H1 (cell line): ENCODE results near the gene ABI3BP. TPM values are rescaled to one million over a fixed set of nuclear protein-coding genes. Genes with fewer than 3 reads are reported as not detected.

Experiments
- CTCF ChIA-PET: fragments of 300-600 bp; sonication (Branson Sonifier 250); formaldehyde crosslinking; loops from one replicate; lab custom pipeline; 2021; ENCODE audit not compliant: partially characterized antibody; lab: Charles Lee
- POLR2A ChIA-PET: fragments of 300-600 bp; sonication (Branson Sonifier 250); formaldehyde crosslinking; loops from one replicate; lab custom pipeline; 2021; ENCODE audit warnings: inconsistent platforms; ENCODE audit not compliant: partially characterized antibody; lab: Charles Lee
- DNase-seq, 2 experiments: peaks; one replicate each; pipeline versions ENCODE4 v3.0.0 to v3.0.0-alpha.2; 2010 to 2022; ENCODE audit warnings: low spot score in 2 of 2, low read depth in 1 of 2, mixed read lengths in 1 of 2
- FAIRE-seq: peaks from 2 replicates; lab custom pipeline; 2011; peaks lifted over from hg19 to GRCh38; lab: Jason Lieb, UNC
- H2AFZ ChIP-seq: 2 replicates; pipeline ENCODE4 v1.8.1; 2012; ENCODE audit warnings: low read length, inconsistent platforms
- H2AK5ac ChIP-seq: 2 replicates; pipeline ENCODE4 v1.6.1; 2013; ENCODE audit warnings: low read depth, low read length
- H2BK120ac ChIP-seq: replicated peaks from 2 replicates; pipeline ENCODE3; 2013; ENCODE audit warnings: low read depth, low read length, inconsistent platforms
- H2BK12ac ChIP-seq: 2 replicates; pipeline ENCODE4 v1.6.1; 2013; ENCODE audit warnings: low read depth, low read length
- H2BK15ac ChIP-seq: 2 replicates; pipeline ENCODE4 v1.6.1; 2013; ENCODE audit warnings: low read length
- H2BK20ac ChIP-seq: 2 replicates; pipeline ENCODE4 v1.6.1; 2013; ENCODE audit warnings: low read length
- H2BK5ac ChIP-seq: 2 replicates; pipeline ENCODE4 v1.6.1; 2013; ENCODE audit warnings: low read depth, low read length
- H3K14ac ChIP-seq: 2 replicates; pipeline ENCODE4 v1.6.1; 2013; ENCODE audit warnings: inconsistent platforms; ENCODE audit not compliant: insufficient read length
- H3K18ac ChIP-seq: 2 replicates; pipeline ENCODE4 v1.6.1; 2013; ENCODE audit warnings: low read length; ENCODE audit errors: extremely low read depth
- H3K23ac ChIP-seq: 2 replicates; pipeline ENCODE4 v1.6.1; 2013; ENCODE audit warnings: inconsistent platforms; ENCODE audit not compliant: insufficient read length
- H3K23me2 ChIP-seq: 2 replicates; pipeline ENCODE4 v1.6.1; 2013; ENCODE audit warnings: low read depth, low read length
- H3K27ac ChIP-seq: 2 replicates; pipeline ENCODE4 v1.6.1; 2011; ENCODE audit warnings: low read depth, low read length, inconsistent platforms
- H3K27me3 ChIP-seq, 4 experiments: replicated peaks in 1 of 4; 1 replicate in 1 of 4; 2 replicates in 3 of 4; pipeline versions ENCODE4 v1.6.1 to v1.8.1; 2011 to 2013; ENCODE audit warnings: low read length in 3 of 4, mild to moderate bottlenecking in 3 of 4, inconsistent platforms in 2 of 4, mixed read lengths in 2 of 4, moderate library complexity in 1 of 4; ENCODE audit not compliant: control insufficient read depth in 3 of 4, insufficient read depth in 3 of 4; ENCODE audit errors: extremely low read depth in 1 of 4
- H3K36me3 ChIP-seq, 4 experiments: 2 replicates each; pipeline versions ENCODE4 v1.6.1 to v1.8.1; 2011 to 2013; ENCODE audit warnings: mild to moderate bottlenecking in 4 of 4, low read length in 3 of 4, moderate library complexity in 2 of 4, control low read depth in 1 of 4, inconsistent platforms in 1 of 4; ENCODE audit not compliant: insufficient read depth in 4 of 4, control insufficient read depth in 2 of 4
- H3K4ac ChIP-seq: replicated peaks from 2 replicates; pipeline ENCODE3; 2013; ENCODE audit warnings: low read length, low read depth, mixed read lengths, inconsistent platforms; ENCODE audit not compliant: insufficient read length
- H3K4me1 ChIP-seq, 4 experiments: replicated peaks in 1 of 4; 1 replicate in 1 of 4; 2 replicates in 3 of 4; pipeline versions ENCODE4 v1.6.1 to v1.8.1; 2011 to 2013; ENCODE audit warnings: low read length in 3 of 4, inconsistent platforms in 2 of 4, mixed read lengths in 1 of 4; ENCODE audit not compliant: insufficient read depth in 4 of 4, control insufficient read depth in 3 of 4
- H3K4me2 ChIP-seq, 2 experiments: 2 replicates each; pipeline versions ENCODE4 v1.6.1 to v1.8.1; 2011 to 2013; ENCODE audit warnings: low read depth in 2 of 2, low read length in 2 of 2, control low read depth in 1 of 2, inconsistent platforms in 1 of 2, mild to moderate bottlenecking in 1 of 2; ENCODE audit not compliant: insufficient read depth in 1 of 2
- H3K4me3 ChIP-seq, 4 experiments: fragments of 200-600, 300-600 bp in 1 of 4; sonication (generic), shearing (Covaris generic), sonication (Bioruptor Twin) in 1 of 4; 2 replicates each; pipeline versions ENCODE4 v1.5.1 to v1.8.1; 2011 to 2016; ENCODE audit warnings: low read length in 4 of 4, low read depth in 3 of 4, control low read depth in 2 of 4, inconsistent platforms in 2 of 4, mild to moderate bottlenecking in 2 of 4, mixed read lengths in 1 of 4, moderate library complexity in 1 of 4; ENCODE audit not compliant: insufficient read depth in 2 of 4; ENCODE audit errors: extremely low read depth in 1 of 4
- H3K56ac ChIP-seq: replicated peaks from 2 replicates; pipeline ENCODE3; 2013; ENCODE audit warnings: low read depth, mild to moderate bottlenecking, mixed read lengths, low read length, inconsistent platforms; ENCODE audit not compliant: insufficient read length
- H3K79me1 ChIP-seq: 2 replicates; pipeline ENCODE4 v1.6.1; 2013; ENCODE audit warnings: low read depth, low read length, control low read depth
- H3K79me2 ChIP-seq, 2 experiments: 2 replicates each; pipeline versions ENCODE4 v1.6.1 to v1.8.1; 2012 to 2013; ENCODE audit warnings: low read length in 2 of 2, mild to moderate bottlenecking in 2 of 2, inconsistent platforms in 1 of 2; ENCODE audit not compliant: insufficient read depth in 2 of 2, control insufficient read depth in 1 of 2
- H3K9ac ChIP-seq, 4 experiments: replicated peaks in 1 of 4; 1 replicate in 1 of 4; 2 replicates in 3 of 4; pipeline versions ENCODE4 v1.6.1 to v1.8.1; 2011 to 2013; ENCODE audit warnings: low read depth in 3 of 4, low read length in 3 of 4, control low read depth in 2 of 4, mild to moderate bottlenecking in 2 of 4, moderate library complexity in 2 of 4, inconsistent platforms in 1 of 4; ENCODE audit errors: extremely low read depth in 1 of 4
- H3K9me3 ChIP-seq, 2 experiments: 2 replicates each; pipeline versions ENCODE4 v1.6.1 to v1.8.1; 2012 to 2013; ENCODE audit warnings: mild to moderate bottlenecking in 2 of 2, moderate library complexity in 2 of 2, control low read depth in 1 of 2, inconsistent platforms in 1 of 2, low read depth in 1 of 2, low read length in 1 of 2, mixed read lengths in 1 of 2; ENCODE audit not compliant: insufficient read depth in 2 of 2
- H4K20me1 ChIP-seq, 2 experiments: replicated peaks in 1 of 2; 2 replicates each; pipeline versions ENCODE3 to v1.8.1; 2011 to 2013; ENCODE audit warnings: inconsistent platforms in 2 of 2, low read length in 2 of 2, mild to moderate bottlenecking in 1 of 2; ENCODE audit not compliant: insufficient read depth in 2 of 2, control insufficient read depth in 1 of 2
- H4K5ac ChIP-seq: 2 replicates; pipeline ENCODE4 v1.6.1; 2013; ENCODE audit warnings: low read length, low read depth, mixed read lengths, inconsistent platforms; ENCODE audit not compliant: insufficient read length
- H4K8ac ChIP-seq: 2 replicates; pipeline ENCODE4 v1.8.0; 2013; ENCODE audit warnings: mild to moderate bottlenecking, moderate library complexity, low read length, inconsistent platforms; ENCODE audit not compliant: insufficient read depth; ENCODE audit errors: extremely low read depth
- H4K91ac ChIP-seq: replicated peaks from 2 replicates; pipeline ENCODE3; 2013; ENCODE audit warnings: low read length, mixed read lengths, inconsistent platforms; ENCODE audit not compliant: insufficient read length
- BACH1 ChIP-seq: IDR thresholded peaks from 2 replicates; pipeline ENCODE4 v1.6.1; 2012; ENCODE audit warnings: low read length, improper control_type of control experiment
- CREB1 ChIP-seq: IDR thresholded peaks from 2 replicates; pipeline ENCODE4 v1.6.1; 2012; ENCODE audit warnings: inconsistent platforms
- JUND ChIP-seq: IDR thresholded peaks from 2 replicates; pipeline ENCODE4 v1.6.1; 2011; ENCODE audit warnings: mild to moderate bottlenecking, improper control_type of control experiment, low read length
- KDM1A ChIP-seq: fragments of 200-600, 300-600 bp; sonication (generic); IDR thresholded peaks from 2 replicates; pipeline ENCODE4 v1.7.1; 2016; ENCODE audit warnings: mild to moderate bottlenecking, low read length, borderline replicate concordance
- MAFK ChIP-seq: IDR thresholded peaks from 2 replicates; pipeline ENCODE4 v1.6.1; 2012; ENCODE audit warnings: low read depth, mild to moderate bottlenecking, improper control_type of control experiment, low read length
- MAX ChIP-seq: IDR thresholded peaks from 2 replicates; pipeline ENCODE4 v1.6.1; 2012; ENCODE audit warnings: inconsistent platforms
- PHF8 ChIP-seq: fragments of 200-600 bp; sonication (generic); conservative IDR thresholded peaks from 2 replicates; pipeline ENCODE4 v1.7.1; 2012; ENCODE audit warnings: low read depth, mild to moderate bottlenecking, inconsistent platforms, low read length, moderate library complexity
- SP2 ChIP-seq: IDR thresholded peaks from 2 replicates; pipeline ENCODE4 v1.6.1; 2012; ENCODE audit warnings: mild to moderate bottlenecking, low read length, inconsistent platforms
- TBP ChIP-seq: IDR thresholded peaks from 2 replicates; pipeline ENCODE4 v1.6.1; 2011; ENCODE audit warnings: low read depth, low read length, improper control_type of control experiment
- YY1 ChIP-seq: IDR thresholded peaks from 2 replicates; pipeline ENCODE4 v1.6.1; 2011; ENCODE audit warnings: low read depth, mild to moderate bottlenecking, low read length
- WGBS, 2 experiments: shearing (Covaris generic) in 1 of 2; methylation state at CpG; one replicate each; pipeline versions ENCODE4 v1.1.6 to v1.1.7; 2013 to 2015; ENCODE audit warnings: low lambda C conversion rate in 2 of 2, mixed read lengths in 2 of 2, inconsistent platforms in 1 of 2, low coverage in 1 of 2, missing lambda C conversion rate in 1 of 2; ENCODE audit not compliant: insufficient replicate concordance in 2 of 2, insufficient coverage in 1 of 2, insufficient read length in 1 of 2; ENCODE audit errors: extremely low coverage in 1 of 2, missing lambda C conversion rate in 1 of 2; 5-methylcytosine and 5-hydroxymethylcytosine counted together
- polyA plus RNA-seq, 7 experiments: library from polyadenylated mRNA; depleted of rRNA in 3 of 7; stranded (reverse) in 5 of 7; unstranded in 2 of 7; fragments of >200 nt in 5 of 7; fragments of 200-250 nt in 2 of 7; gene quantifications; 1 replicate in 5 of 7; 2 replicates in 1 of 7; 4 replicates in 1 of 7; pipeline versions ENCODE4 v1.2.1 to v1.2.3, GENCODE V29; 2011 to 2013; ENCODE audit warnings: missing spikeins in 2 of 7, mixed read lengths in 2 of 7
- total RNA-seq: library from RNA; stranded (reverse); fragmentation: NEBNext Ultra II Directional; extraction: Animal tissue kit (Norgen Biotek cat#: 25700); gene quantifications from 2 replicates; pipeline ENCODE4 v1.2.1, GENCODE V29; 2021

Gene ABI3BP
- total and polyA plus RNA-seq, 2 of the 8 experiments (the other 6 are each of a cell fraction or from before 2014, with no cell fraction given), result 0.08 to 0.32 TPM

- FAIRE-seq (no peak), DNase-seq (no peak)
- WGBS, 2 experiments, result 100% methylated on average over 2 of the region's 2 CpGs; no CpG with 5 or more reads in 1 of the 2 experiments
These were observed 248.6 kb downstream of the ABI3BP start for GRCh38 chr3:100744671-100745070.

More at GRCh38 chr3:100744671-100745070, 248.6 kb downstream of the ABI3BP start:
- Histone ChIP-seq H3K9ac (no peak overlapping the region), H3K14ac (no peak overlapping the region), H4K20me1 (no peaks in the 10 kb centered on the region), H2AK5ac (no peak overlapping the region), H3K27ac (no peak overlapping the region), H3K9me3 (no peaks in the 10 kb centered on the region), H3K79me1 (no peaks in the 10 kb centered on the region; the same call in 1 of the 2 replicates), H3K56ac (no peak overlapping the region), H3K4me3 (no peak overlapping the region), H3K18ac (no peak overlapping the region), H2BK20ac (no peak overlapping the region), H2BK5ac (no peak overlapping the region), H2BK12ac (no peak overlapping the region), H3K36me3 (peaks cover 7 to 63% (median 28%) of the 10 kb centered on the region in 4 experiments), H2BK120ac (no peak overlapping the region), H4K5ac (no peak overlapping the region), H3K79me2 (no peaks in the 10 kb centered on the region), H3K27me3 (no peaks in the 10 kb centered on the region), H3K23ac (no peak overlapping the region), H4K91ac (no peak overlapping the region), H2BK15ac (no peak overlapping the region), H3K4me1 (no peaks in the 10 kb centered on the region), H4K8ac (no peak overlapping the region), H3K23me2 (no peaks in the 10 kb centered on the region), H3K4me2 (no peak overlapping the region), H2AFZ (no peak overlapping the region), H3K4ac (no peak overlapping the region)
- CTCF ChIA-PET, result no interaction called here
- POLR2A ChIA-PET, result no interaction called here
- TF ChIP-seq CREB1 (no peak), BACH1 (no peak), TBP (no peak), YY1 (no peak), JUND (no peak), MAX (no peak), SP2 (no peak), MAFK (no peak), PHF8 (no peak), KDM1A (no peak)
